HCT116 (cell line): Measurements from ENCODE around the gene ERGIC1. TPM values are rescaled to one million over a fixed set of nuclear protein-coding genes. Genes with fewer than 3 reads are reported as not detected.

ENCODE experiments used
- ATAC-seq: fragments of 200-7000 bp; cut with Tn5 transposase; 2 replicates; pipeline ENCODE4 v1.9.1; 2020; ENCODE audit warnings: mild to moderate bottlenecking, moderate library complexity
- BruUV-seq: library from RNA; stranded (reverse); fragments of 400-500 nt; replicated peaks from 2 replicates; lab custom pipeline; 2021; lab: Mats Ljungman, UMichigan
- CTCF ChIA-PET: fragments of 300-600 bp; sonication (Branson Sonifier 250); formaldehyde crosslinking; loops from one replicate; lab custom pipeline; 2021; ENCODE audit warnings: antibody characterized with exemption; lab: Charles Lee
- POLR2A ChIA-PET: fragments of 300-600, 350-600 bp; sonication (Branson Sonifier 250); formaldehyde crosslinking; loops from one replicate; lab custom pipeline; 2021; ENCODE audit warnings: antibody characterized with exemption; lab: Charles Lee
- RAD21 ChIA-PET, 2 experiments: fragments of 300-600 bp; sonication (Branson Sonifier 250); formaldehyde crosslinking; loops; one replicate each; lab custom pipeline; 2023; ENCODE audit warnings: low total read pairs in 2 of 2; ENCODE audit not compliant: uncharacterized antibody in 2 of 2, unreplicated experiment in 2 of 2, low non-redundant PET in 1 of 2; lab: Charles Lee
- DNase-seq: peaks from one replicate; pipeline ENCODE4 v3.0.0-alpha.2; 2010; ENCODE audit warnings: low read depth, low spot score
- H2AFZ ChIP-seq: fragments of 200-600 bp; shearing (Covaris generic), sonication (generic); 2 replicates; pipeline ENCODE4 v1.6.1; 2017; ENCODE audit warnings: low read depth, mixed run types, mixed read lengths, antibody characterized with exemption, low read length; ENCODE audit not compliant: poor library complexity, severe bottlenecking
- H3K27ac ChIP-seq: 2 replicates; pipeline ENCODE4 v1.5.1; 2012; ENCODE audit warnings: low read depth, low read length
- H3K27me3 ChIP-seq: fragments of 200-600 bp; sonication (generic); 2 replicates; pipeline ENCODE4 v1.6.1; 2016; ENCODE audit warnings: mixed run types, low read length, mixed read lengths; ENCODE audit not compliant: insufficient read depth
- H3K36me3 ChIP-seq, 2 experiments: fragments of 200-500 bp in 1 of 2; fragments of 200-600 bp in 1 of 2; sonication (Bioruptor generic) in 1 of 2; sonication (generic) in 1 of 2; 2 replicates each; pipeline versions ENCODE4 v1.5.1 to v1.6.1; 2014 to 2016; ENCODE audit warnings: low read length in 2 of 2, inconsistent platforms in 1 of 2, mixed read lengths in 1 of 2, mixed run types in 1 of 2; ENCODE audit not compliant: insufficient read depth in 2 of 2, control insufficient read depth in 1 of 2
- H3K4me1 ChIP-seq, 2 experiments: fragments of 200-600 bp in 1 of 2; sonication (generic) in 1 of 2; 2 replicates each; pipeline versions ENCODE4 v1.5.1 to v1.6.1; 2012 to 2017; ENCODE audit warnings: low read length in 2 of 2, inconsistent platforms in 1 of 2, mild to moderate bottlenecking in 1 of 2, mixed read lengths in 1 of 2, mixed run types in 1 of 2, moderate library complexity in 1 of 2; ENCODE audit not compliant: insufficient read depth in 2 of 2, control insufficient read depth in 1 of 2
- H3K4me2 ChIP-seq: fragments of 200-600 bp; sonication (generic); 2 replicates; pipeline ENCODE4 v1.6.1; 2017; ENCODE audit warnings: mixed run types, low read length, mixed read lengths
- H3K4me3 ChIP-seq, 2 experiments: fragments of 200-600 bp in 1 of 2; sonication (generic) in 1 of 2; replicated peaks in 1 of 2; 2 replicates each; pipeline ENCODE4 v1.5.1; 2011 to 2016; ENCODE audit warnings: low read length in 2 of 2, control low read depth in 1 of 2, low read depth in 1 of 2, mild to moderate bottlenecking in 1 of 2, mixed read lengths in 1 of 2, mixed run types in 1 of 2
- H3K79me2 ChIP-seq: fragments of 200-600 bp; sonication (generic); 2 replicates; pipeline ENCODE4 v1.6.1; 2017; ENCODE audit warnings: mild to moderate bottlenecking, mixed run types, low read length, moderate library complexity, mixed read lengths; ENCODE audit not compliant: insufficient read depth
- H3K9ac ChIP-seq: fragments of 200-600 bp; sonication (generic); 2 replicates; pipeline ENCODE4 v1.6.1; 2016; ENCODE audit warnings: low read length, mixed read lengths
- H3K9me2 ChIP-seq: fragments of 200-600 bp; sonication (generic), shearing (Covaris generic); 2 replicates; pipeline ENCODE4 v1.6.1; 2017; ENCODE audit warnings: mixed run types, mild to moderate bottlenecking, moderate library complexity; ENCODE audit not compliant: insufficient read depth
- H3K9me3 ChIP-seq, 2 experiments: fragments of 200-500 bp in 1 of 2; fragments of 200-600 bp in 1 of 2; sonication (Bioruptor generic) in 1 of 2; sonication (generic) in 1 of 2; 2 replicates each; pipeline ENCODE4 v1.6.1; 2014 to 2017; ENCODE audit warnings: low read length in 2 of 2, mixed read lengths in 2 of 2, inconsistent platforms in 1 of 2, low read depth in 1 of 2, mild to moderate bottlenecking in 1 of 2, mixed run types in 1 of 2, moderate library complexity in 1 of 2; ENCODE audit not compliant: control insufficient read depth in 1 of 2, insufficient read depth in 1 of 2
- H4K20me1 ChIP-seq: fragments of 200-600 bp; sonication (generic), shearing (Covaris generic); 2 replicates; pipeline ENCODE4 v1.6.1; 2017; ENCODE audit warnings: mixed run types, mild to moderate bottlenecking, moderate library complexity; ENCODE audit not compliant: insufficient read depth
- CBX3 ChIP-seq: IDR thresholded peaks from 2 replicates; pipeline ENCODE4 v1.6.1; 2012; ENCODE audit warnings: low read depth
- CTCF ChIP-seq, 3 experiments: fragments of 200-600 bp in 1 of 3; sonication (generic) in 1 of 3; IDR thresholded peaks in 2 of 3; conservative IDR thresholded peaks in 1 of 3; 2 replicates each; pipeline ENCODE4 v1.5.1; 2012 to 2017; ENCODE audit warnings: low read depth in 2 of 3, low read length in 2 of 3, antibody characterized with exemption in 1 of 3, borderline replicate concordance in 1 of 3, control low read depth in 1 of 3, mild to moderate bottlenecking in 1 of 3, mixed read lengths in 1 of 3, mixed run types in 1 of 3, moderate library complexity in 1 of 3; ENCODE audit not compliant: insufficient read depth in 1 of 3
- EGR1 ChIP-seq: IDR thresholded peaks from 2 replicates; pipeline ENCODE4 v1.6.1; 2012; ENCODE audit warnings: low read depth
- EZH2phosphoT487 ChIP-seq: fragments of 200-600 bp; IDR thresholded peaks from 2 replicates; pipeline ENCODE4 v1.6.1; 2018; ENCODE audit warnings: antibody characterized with exemption, borderline replicate concordance
- MAX ChIP-seq: IDR thresholded peaks from 2 replicates; pipeline ENCODE4 v1.6.1; 2012
- POLR2A ChIP-seq: IDR thresholded peaks from 2 replicates; pipeline ENCODE4 v1.7.0; 2011; ENCODE audit warnings: borderline replicate concordance; ENCODE audit not compliant: insufficient read depth, insufficient read length; ENCODE audit errors: extremely low read depth
- RAD21 ChIP-seq: IDR thresholded peaks from 2 replicates; pipeline ENCODE4 v1.6.1; 2012; ENCODE audit warnings: low read depth, mild to moderate bottlenecking
- SIN3A ChIP-seq: IDR thresholded peaks from 2 replicates; pipeline ENCODE4 v1.6.1; 2012; ENCODE audit warnings: low read depth
- SP1 ChIP-seq: IDR thresholded peaks from 2 replicates; pipeline ENCODE4 v1.6.1; 2012; ENCODE audit warnings: low read depth
- TCF7L2 ChIP-seq: IDR thresholded peaks from 2 replicates; pipeline ENCODE4 v1.7.0; 2011; ENCODE audit warnings: borderline replicate concordance, inconsistent platforms; ENCODE audit not compliant: insufficient read depth, insufficient read length; ENCODE audit errors: extremely low read depth
- YY1 ChIP-seq: IDR thresholded peaks from 2 replicates; pipeline ENCODE4 v1.6.1; 2011; ENCODE audit warnings: low read length, low read depth, moderate library complexity, mild to moderate bottlenecking; ENCODE audit not compliant: insufficient replicate concordance; ENCODE audit errors: extremely low read depth
- intact Hi-C: fragments of 100-400 bp; cut with micrococcal nuclease; formaldehyde crosslinking; loops from 2 replicates; pipeline ENCODE4 v1.10.0; 2022
- total RNA-seq: library from RNA; stranded (reverse); gene quantifications from one replicate; pipeline ENCODE4 v1.2.1, GENCODE V29; 2021; ENCODE audit not compliant: unreplicated experiment
- TF ChIP-seq, protein P1 (sequence below): IDR thresholded peaks from 2 replicates; pipeline ENCODE4 v1.6.1; 2011; ENCODE audit warnings: mild to moderate bottlenecking, low read length, moderate library complexity; ENCODE audit not compliant: insufficient replicate concordance; ENCODE audit errors: extremely low read depth

ERGIC1 gene
- total RNA-seq, 1 experiment from 2014 or later: 73.3 TPM

- TF ChIP-seq SIN3A (no peak), YY1 (no peak), CBX3 (no peak), CTCF (IDR thresholded peaks at IDR 0.05 in 2 of 3, conservative IDR thresholded peaks at IDR 0.05 in 1 of 3; ENCODE audit: borderline replicate concordance in 1 of 3, insufficient read depth in 1 of 3, low read depth in 2 of 3, low read length in 2 of 3) (no peak), POLR2A (no peak), SP1 (no peak), EGR1 (no peak)
- TF ChIP-seq, protein P1, sequence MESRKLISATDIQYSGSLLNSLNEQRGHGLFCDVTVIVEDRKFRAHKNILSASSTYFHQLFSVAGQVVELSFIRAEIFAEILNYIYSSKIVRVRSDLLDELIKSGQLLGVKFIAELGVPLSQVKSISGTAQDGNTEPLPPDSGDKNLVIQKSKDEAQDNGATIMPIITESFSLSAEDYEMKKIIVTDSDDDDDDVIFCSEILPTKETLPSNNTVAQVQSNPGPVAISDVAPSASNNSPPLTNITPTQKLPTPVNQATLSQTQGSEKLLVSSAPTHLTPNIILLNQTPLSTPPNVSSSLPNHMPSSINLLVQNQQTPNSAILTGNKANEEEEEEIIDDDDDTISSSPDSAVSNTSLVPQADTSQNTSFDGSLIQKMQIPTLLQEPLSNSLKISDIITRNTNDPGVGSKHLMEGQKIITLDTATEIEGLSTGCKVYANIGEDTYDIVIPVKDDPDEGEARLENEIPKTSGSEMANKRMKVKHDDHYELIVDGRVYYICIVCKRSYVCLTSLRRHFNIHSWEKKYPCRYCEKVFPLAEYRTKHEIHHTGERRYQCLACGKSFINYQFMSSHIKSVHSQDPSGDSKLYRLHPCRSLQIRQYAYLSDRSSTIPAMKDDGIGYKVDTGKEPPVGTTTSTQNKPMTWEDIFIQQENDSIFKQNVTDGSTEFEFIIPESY: no peak
These were observed 97.0 kb downstream of the ERGIC1 start (continued) for GRCh38 chr5:172931001-172931536.

- ATAC-seq (peak; percentile 96), DNase-seq (peak; percentile 10)
- no peak overlapping the region for H3K4me3 ChIP-seq
- intact Hi-C loops: loop anchor here (1.0 to 10.0 kb wide), 3 partner anchors 165 to 458 kb away; no protein-coding TSS in a partner anchor
- no peaks in the 10 kb centered on the region for H3K36me3 ChIP-seq
- TF ChIP-seq RAD21 (peak; percentile 97), EZH2phosphoT487 (no peak), EGR1 (peak; percentile 67), MAX (no peak), TCF7L2 (no peak), CTCF (IDR thresholded peaks at IDR 0.05 in 2 of 3, conservative IDR thresholded peaks at IDR 0.05 in 1 of 3; ENCODE audit: borderline replicate concordance in 1 of 3, insufficient read depth in 1 of 3, low read depth in 2 of 3, low read length in 2 of 3) (peak; percentile 87 to 91 (median 90))
- TF ChIP-seq, all 23 proteins: peak for 3
- no peaks in the 10 kb centered on the region for H3K27me3 ChIP-seq
- no peaks in the 10 kb centered on the region for H4K20me1 ChIP-seq
- H3K27ac ChIP-seq: no peak overlapping the region
- H3K4me1 ChIP-seq: no peaks in the 10 kb centered on the region; a peak in 1 of 4 replicates
- H3K9me3 ChIP-seq: no peaks in the 10 kb centered on the region
- H3K79me2 ChIP-seq: no peaks in the 10 kb centered on the region
- CTCF ChIA-PET: interaction anchor here (0.6 to 5.1 kb wide), 13 partner anchors 10 to 905 kb away, joined by 3 to 78 read pairs (median 5); partner anchors contain the start of genes BOD1 and DUSP1
- H2AFZ ChIP-seq: no peak overlapping the region
- BruUV-seq: no TSS peak
- no peaks in the 10 kb centered on the region for H3K9me2 ChIP-seq
- H3K4me2 ChIP-seq: no peak overlapping the region
- POLR2A ChIA-PET: interaction anchor here (1.4 kb wide), 1 partner anchor 218 kb away, joined by 5 read pairs; no protein-coding TSS in a partner anchor
- RAD21 ChIA-PET: interaction anchor here (1.1 to 2.2 kb wide), 5 partner anchors 216 to 225 kb away, joined by 5 to 8 read pairs (median 7); no protein-coding TSS in a partner anchor
- H3K9ac ChIP-seq: no peak overlapping the region
These were observed 98.4 kb downstream of the ERGIC1 start for GRCh38 chr5:172932313-172933017.
